ENCODE data around the gene TMBIM4.

DNA sequence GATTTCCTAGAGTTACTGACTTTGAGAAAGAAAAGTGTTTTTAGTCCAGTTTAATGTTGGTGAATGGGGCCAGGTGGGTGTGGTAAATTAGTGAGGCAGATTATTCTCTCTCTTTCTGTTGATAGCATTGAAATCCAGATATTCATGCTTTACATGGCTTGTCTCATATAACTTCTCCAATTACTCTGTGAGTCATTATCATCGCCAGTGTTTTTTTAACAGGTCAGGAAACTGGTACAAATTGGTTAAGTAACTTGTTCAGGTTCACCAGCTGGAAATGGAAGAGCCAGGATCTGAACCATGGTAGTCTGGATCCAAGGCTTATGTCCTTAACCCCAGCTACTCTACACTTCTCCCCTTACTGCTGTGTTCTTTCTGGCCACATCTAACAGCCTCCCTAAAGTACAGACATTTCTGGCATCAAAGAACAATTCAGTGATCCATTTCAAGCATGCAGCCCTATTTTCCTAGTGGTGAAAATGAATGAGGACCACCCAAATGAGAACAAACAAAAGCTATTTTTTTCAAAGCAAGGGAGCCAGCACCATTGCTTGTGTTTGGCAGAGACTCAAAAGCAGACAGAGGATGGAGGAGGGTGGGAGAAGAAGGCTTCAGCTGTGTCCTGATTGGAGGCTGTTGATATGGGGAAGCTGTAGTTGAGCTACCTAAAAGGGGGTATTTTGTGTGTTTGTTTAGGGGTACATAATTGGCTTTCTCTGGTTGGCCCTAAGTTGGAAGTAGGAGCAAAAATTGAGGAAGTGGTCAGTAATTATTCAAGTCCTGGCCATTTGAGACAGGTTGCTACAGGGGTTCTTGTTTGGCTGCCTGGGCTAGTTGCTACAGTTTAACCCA is 20.9 kb upstream of the TMBIM4 start:
- TF ChIP-seq ZNF274 (IDR thresholded peaks at IDR 0.05; ENCODE audit: insufficient read depth, insufficient read length) (no peak), NRF1 (conservative IDR thresholded peaks at IDR 0.05; ENCODE audit: low read depth, low read length) (no peak), EP300 (IDR thresholded peaks at IDR 0.05; ENCODE audit: borderline replicate concordance in 1 of 2, control insufficient read depth in 1 of 2, low read depth in 2 of 2, low read length in 2 of 2) (0 out of 4 replicates have a peak, but pooled peaks of 1 of the 2 experiments have one; percentile 10), BCL3 (IDR thresholded peaks at IDR 0.05; ENCODE audit: borderline replicate concordance, insufficient read depth, low read depth, low read length, poor library complexity, severe bottlenecking) (no peak), MTA2 (IDR thresholded peaks at IDR 0.05; ENCODE audit: low read depth) (peak; percentile 68), TAF1 (IDR thresholded peaks at IDR 0.05; ENCODE audit: borderline replicate concordance, low read depth, low read length) (no peak), IRF4 (IDR thresholded peaks at IDR 0.05; ENCODE audit: low read depth, low read length) (no peak), CREB1 (IDR thresholded peaks at IDR 0.05; ENCODE audit: low read depth) (no peak), NFYB (IDR thresholded peaks at IDR 0.05; ENCODE audit: insufficient read depth, low read depth, low read length) (no peak), RELA (IDR thresholded peaks at IDR 0.05; ENCODE audit: borderline replicate concordance, partially characterized antibody) (no peak), CTCF (IDR thresholded peaks at IDR 0.05 in 2 of 3, conservative IDR thresholded peaks at IDR 0.05 in 1 of 3; ENCODE audit: control insufficient read depth in 2 of 3, extremely low read depth in 1 of 3, insufficient read depth in 1 of 3, low read depth in 3 of 3, low read length in 3 of 3) (no peak)

All from GM12878 (cell line).